ENCODE data around the gene CS.

The CS gene

GRCh38 chr12:56260380-56260779 lies 39.8 kb downstream of the CS start:
- Histone ChIP-seq H4K20me1 (ENCODE audit: insufficient read depth) (no peaks in the 10 kb centered on the region), H3K36me3 (ENCODE audit: insufficient read depth) (peaks cover 3% of the 10 kb centered on the region; the same call in 1 of the 2 replicates), H3K4me1 (ENCODE audit: low read depth, poor library complexity, severe bottlenecking) (peaks cover 14% of the 10 kb centered on the region)

GRCh38 chr12:56258820-56259183 lies 41.3 kb downstream of the CS start:
- peaks cover 7% of the 10 kb centered on the region; the same call in 1 of the 2 replicates for H3K36me3 ChIP-seq (ENCODE audit: insufficient read depth)
- peak overlapping the region; percentile 48 for H3K27ac ChIP-seq
- TF ChIP-seq CTCF (conservative IDR thresholded peaks at IDR 0.05; ENCODE audit: low read depth, low read length): no peak; the same call in none of the 2 replicates

More at GRCh38 chr12:56260380-56260779, 39.8 kb downstream of the CS start:
- Histone ChIP-seq H3K4me2 (no peak overlapping the region), H2AFZ (ENCODE audit: low read depth) (no peak overlapping the region), H3K27ac (no peak overlapping the region), H3K79me2 (ENCODE audit: insufficient read depth, low read depth) (peaks cover 14% of the 10 kb centered on the region), H3K27me3 (ENCODE audit: insufficient read depth, low read depth) (no peaks in the 10 kb centered on the region), H3K9ac (no peak overlapping the region), H3K4me3 (IDR thresholded peaks at IDR 0.05; ENCODE audit: insufficient read depth, low read depth, low read length) (no peak overlapping the region)
- TF ChIP-seq CTCF (conservative IDR thresholded peaks at IDR 0.05; ENCODE audit: low read depth, low read length): no peak

GRCh38 chr12:56258068-56258819 lies 41.9 kb downstream of the CS start, which contains the start of gene ANKRD52:
TSS of gene ANKRD52 (minus strand) at chr12:56258384. CDS start at chr12:56258269, 115 bp downstream.
- peak within 1 kb of the TSS; percentile 48 for H3K27ac ChIP-seq
- H3K4me1 ChIP-seq (ENCODE audit: low read depth, poor library complexity, severe bottlenecking): peaks cover 12% of the 10 kb centered on the region
- H3K79me2 ChIP-seq (ENCODE audit: insufficient read depth, low read depth): peaks cover 14% of the 10 kb centered on the region
- peak; percentile 90 for TF ChIP-seq CTCF (conservative IDR thresholded peaks at IDR 0.05; ENCODE audit: low read depth, low read length)
- H3K27me3 ChIP-seq (ENCODE audit: insufficient read depth, low read depth): no peaks in the 10 kb centered on the region
- H3K36me3 ChIP-seq (ENCODE audit: insufficient read depth): peaks cover 7% of the 10 kb centered on the region; the same call in 1 of the 2 replicates
- no peaks in the 10 kb centered on the region for H4K20me1 ChIP-seq (ENCODE audit: insufficient read depth)
- peak within 1 kb of the TSS; percentile 74 for H3K9ac ChIP-seq
- peak within 1 kb of the TSS; percentile 85 for H3K4me3 ChIP-seq (IDR thresholded peaks at IDR 0.05; ENCODE audit: insufficient read depth, low read depth, low read length)
- peak within 1 kb of the TSS; percentile 100 for H2AFZ ChIP-seq (ENCODE audit: low read depth)
- peak within 1 kb of the TSS; percentile 91 for H3K4me2 ChIP-seq

More at GRCh38 chr12:56258820-56259183, 41.3 kb downstream of the CS start:
- Histone ChIP-seq H3K9ac (peak overlapping the region; percentile 74), H3K79me2 (ENCODE audit: insufficient read depth, low read depth) (peaks cover 14% of the 10 kb centered on the region), H2AFZ (ENCODE audit: low read depth) (peak overlapping the region; percentile 100), H4K20me1 (ENCODE audit: insufficient read depth) (no peaks in the 10 kb centered on the region), H3K4me1 (ENCODE audit: low read depth, poor library complexity, severe bottlenecking) (peaks cover 12% of the 10 kb centered on the region), H3K4me2 (peak overlapping the region; percentile 91), H3K4me3 (IDR thresholded peaks at IDR 0.05; ENCODE audit: insufficient read depth, low read depth, low read length) (peak overlapping the region; percentile 85), H3K27me3 (ENCODE audit: insufficient read depth, low read depth) (no peaks in the 10 kb centered on the region)

GRCh38 chr12:56257491-56258067 lies 42.6 kb downstream of the CS start:
- peak overlapping the region; percentile 80 for H3K4me3 ChIP-seq (IDR thresholded peaks at IDR 0.05; ENCODE audit: insufficient read depth, low read depth, low read length)
- H2AFZ ChIP-seq (ENCODE audit: low read depth): peak overlapping the region; percentile 100
- no peaks in the 10 kb centered on the region for H4K20me1 ChIP-seq (ENCODE audit: insufficient read depth)
- peak overlapping the region; percentile 74; the same call in 1 of the 2 replicates for H3K9ac ChIP-seq
- peak overlapping the region; percentile 61 for H3K4me2 ChIP-seq
- H3K27ac ChIP-seq: no peak overlapping the region
- H3K4me1 ChIP-seq (ENCODE audit: low read depth, poor library complexity, severe bottlenecking): peaks cover 12% of the 10 kb centered on the region
- TF ChIP-seq CTCF (conservative IDR thresholded peaks at IDR 0.05; ENCODE audit: low read depth, low read length): no peak; the same call in 1 of the 2 replicates
- no peaks in the 10 kb centered on the region for H3K27me3 ChIP-seq (ENCODE audit: insufficient read depth, low read depth)
- H3K36me3 ChIP-seq (ENCODE audit: insufficient read depth): peaks cover 7% of the 10 kb centered on the region; the same call in 1 of the 2 replicates
- peaks cover 14% of the 10 kb centered on the region for H3K79me2 ChIP-seq (ENCODE audit: insufficient read depth, low read depth)

All from KMS-11 (cell line).